DMS 273 treated with DMSO at 0.1 percent for 48 hours (cell line): Measurements from ENCODE around the gene OSBPL1A.
"Not testable (repeated sequence)": the region's sequence is repeated elsewhere in the genome, so short reads cannot be mapped to it uniquely, and the experiment has no call there.

Source experiments
- DNase-seq: peaks from one replicate; lab custom pipeline; 2025; lab: John Stamatoyannopoulos, UW

Gene OSBPL1A

GRCh38 chr18:24397131-24397693 is 412 bp downstream of the OSBPL1A start:
- peak; percentile 47 for DNase-seq

- no peak for DNase-seq
Observed at GRCh38 chr18:24396082-24396633, 1.5 kb downstream of the OSBPL1A start.

- DNase-seq = peak; percentile 14
Observed at GRCh38 chr18:24395049-24395795, 2.4 kb downstream of the OSBPL1A start.

GRCh38 chr18:24388957-24389356 is 8.7 kb downstream of the OSBPL1A start:
- DNase-seq = no peak

GRCh38 chr18:24386681-24387080 is 10.9 kb downstream of the OSBPL1A start:
- no peak for DNase-seq

DNA sequence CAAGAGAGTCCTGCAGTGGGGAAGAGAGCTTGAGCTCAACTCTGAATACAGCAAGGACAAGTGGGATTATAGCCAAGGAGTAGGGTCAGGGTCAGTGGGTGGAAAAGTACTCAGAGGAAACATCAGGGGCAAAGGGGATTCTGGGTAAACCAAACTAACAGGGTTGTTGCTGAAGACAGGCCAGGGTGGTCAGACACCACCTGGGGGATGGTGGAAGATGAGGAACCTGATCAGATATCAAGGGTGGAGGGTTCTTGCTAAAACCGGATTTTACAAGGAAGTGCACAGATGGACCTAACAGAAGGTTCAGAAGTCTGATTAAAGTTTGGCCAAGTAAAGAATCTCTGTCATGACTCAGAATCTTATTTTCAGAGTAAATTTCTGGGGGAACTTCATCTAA is 16.5 kb downstream of the OSBPL1A start:
- peak; percentile 23 for DNase-seq

GRCh38 chr18:24380163-24380747 is 17.4 kb downstream of the OSBPL1A start:
- no peak for DNase-seq

DNA sequence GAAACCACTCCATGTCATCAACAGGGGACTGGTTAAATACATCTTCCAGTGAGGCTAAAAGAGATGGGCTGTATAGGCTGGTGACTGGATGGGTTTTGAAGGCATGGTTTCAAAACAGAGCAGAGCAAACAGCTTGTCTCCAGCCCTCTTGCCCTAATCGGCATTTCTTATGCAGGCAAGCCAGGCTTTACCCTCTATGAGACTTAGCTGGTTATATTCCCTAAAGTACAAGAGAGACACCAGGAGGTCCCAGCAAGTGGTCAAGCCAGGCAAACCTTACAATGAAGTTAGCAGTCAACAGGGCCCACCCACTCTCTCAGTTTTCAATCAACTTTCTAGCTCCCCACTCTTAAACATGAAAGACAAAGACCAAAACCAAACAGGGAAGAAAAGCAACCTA is 19.0 kb downstream of the OSBPL1A start:
- no peak for DNase-seq

DNA sequence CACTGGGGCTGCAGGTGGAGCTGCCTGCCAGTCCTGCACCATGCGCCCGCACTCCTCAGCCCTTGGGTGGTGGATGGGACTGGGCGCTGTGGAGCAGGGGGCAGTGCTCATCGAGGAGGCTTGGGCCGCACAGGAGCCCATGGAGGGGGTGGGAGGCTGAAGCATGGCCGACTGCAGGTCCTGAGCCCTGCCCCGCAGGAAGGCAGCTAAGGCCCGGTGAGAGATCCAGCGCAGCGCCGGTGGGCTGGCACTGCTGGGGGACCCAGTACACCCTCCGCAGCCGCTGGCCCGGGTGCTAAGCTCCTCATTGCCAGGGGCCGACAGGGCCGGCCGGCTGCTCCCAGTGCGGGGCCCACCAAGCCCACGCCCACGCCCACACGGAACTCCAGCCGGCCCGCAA is 21.1 kb downstream of the OSBPL1A start:
- not testable (repeated sequence) for DNase-seq

- DNase-seq = no peak
Observed at GRCh38 chr18:24373328-24373727, 24.3 kb downstream of the OSBPL1A start.

GRCh38 chr18:24372279-24372872 is 25.2 kb downstream of the OSBPL1A start:
- DNase-seq = no peak

DNA sequence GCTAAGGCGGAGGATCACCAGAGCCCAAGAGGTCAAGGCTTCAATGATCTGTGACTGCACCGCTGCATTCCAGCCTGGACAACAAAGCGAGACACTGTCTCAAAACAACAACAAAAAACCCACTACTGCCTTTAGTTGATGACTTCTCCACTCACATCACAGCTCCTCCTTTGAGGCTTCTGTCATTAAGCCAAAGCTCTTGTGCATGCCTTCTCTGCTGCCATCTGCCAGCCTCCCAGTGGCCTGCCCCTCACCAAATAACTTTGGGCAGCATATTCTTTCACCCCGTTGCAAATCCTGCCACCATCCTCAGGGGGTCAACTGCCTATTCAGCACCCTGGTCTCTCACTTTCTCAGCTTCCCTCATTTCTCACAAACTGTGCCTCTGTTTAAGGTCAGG is 27.5 kb downstream of the OSBPL1A start:
- DNase-seq = no peak

DNA sequence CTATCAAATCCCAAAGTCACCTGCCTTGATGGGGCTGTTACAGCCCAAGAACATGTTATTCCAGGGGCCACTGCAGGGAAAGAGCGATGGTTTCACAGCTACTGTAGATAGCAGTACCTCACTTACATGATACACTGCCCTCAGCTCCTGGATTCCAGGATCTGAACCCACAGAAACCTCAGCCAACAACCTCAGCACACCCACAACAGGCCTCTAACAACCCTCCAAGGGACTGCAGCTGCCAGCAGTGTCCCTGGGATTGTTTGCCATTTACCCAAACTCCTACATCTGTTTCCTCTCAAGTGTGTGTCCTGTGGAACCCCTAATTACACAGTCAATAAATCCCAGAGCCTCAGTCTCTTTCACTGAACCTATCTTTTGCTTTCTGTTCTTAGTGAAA is 28.2 kb downstream of the OSBPL1A start:
- DNase-seq = no peak

GRCh38 chr18:24368749-24369148 is 28.9 kb downstream of the OSBPL1A start:
- DNase-seq = no peak

- DNase-seq = no peak
Observed at GRCh38 chr18:24366328-24366727, 31.3 kb downstream of the OSBPL1A start.

DNA sequence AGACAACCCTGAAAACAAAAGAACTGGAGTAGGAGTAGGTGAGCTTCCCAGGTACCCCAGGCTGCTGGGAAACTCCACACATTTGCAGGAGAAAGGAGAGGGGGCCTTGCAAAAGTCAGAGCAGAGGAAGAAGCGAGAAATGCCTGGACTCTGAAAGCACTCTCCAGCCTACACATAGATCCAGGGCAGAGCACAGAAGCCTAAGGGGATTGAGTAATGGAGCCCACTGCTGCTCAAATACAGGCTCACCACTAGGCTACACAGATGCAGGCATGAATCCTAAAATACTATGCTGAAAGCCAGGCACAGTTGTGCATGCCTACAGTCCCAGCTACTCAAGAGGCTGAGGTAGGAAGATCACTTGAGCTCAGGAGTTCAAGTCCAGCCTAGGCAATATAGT is 33.4 kb downstream of the OSBPL1A start:
- no peak for DNase-seq

GRCh38 chr18:24362757-24363156 is 34.9 kb downstream of the OSBPL1A start:
- no peak for DNase-seq

GRCh38 chr18:24359787-24360530 is 37.7 kb downstream of the OSBPL1A start:
- DNase-seq = peak; percentile 35

- no peak for DNase-seq
Observed at GRCh38 chr18:24354278-24354677, 43.3 kb downstream of the OSBPL1A start.

GRCh38 chr18:24346254-24346653 is 51.4 kb downstream of the OSBPL1A start:
- no peak for DNase-seq

GRCh38 chr18:24344509-24344908 is 53.1 kb downstream of the OSBPL1A start:
- no peak for DNase-seq

GRCh38 chr18:24342347-24342746 is 55.3 kb downstream of the OSBPL1A start:
- DNase-seq = no peak
